CD4-positive, alpha-beta T cell (primary cell): ENCODE results near the gene PCDHGA1. TPM values are rescaled to one million over a fixed set of nuclear protein-coding genes. Genes with fewer than 3 reads are reported as not detected.
A peak's percentile ranks its signal among the peaks of the same experiment; 100 is the strongest.

Source experiments
- ATAC-seq: fragments of 200-7000 bp; cut with Tn5 transposase; one replicate; pipeline ENCODE4 v1.10.0; 2022; ENCODE audit warnings: mild to moderate bottlenecking; ENCODE audit not compliant: poor library complexity
- CTCF ChIA-PET: fragments of 350-600 bp; sonication (Branson Sonifier 250); formaldehyde crosslinking; loops from one replicate; lab custom pipeline; 2021; ENCODE audit warnings: antibody characterized with exemption, inconsistent platforms; lab: Charles Lee
- POLR2A ChIA-PET: fragments of 350-600 bp; sonication (Branson Sonifier 250); formaldehyde crosslinking; loops from one replicate; lab custom pipeline; 2021; ENCODE audit warnings: antibody characterized with exemption, inconsistent platforms; lab: Charles Lee
- DNase-seq, 14 experiments: peaks; one replicate each; pipeline ENCODE4 v3.0.0-alpha.2; 2013 to 2020; ENCODE audit warnings: mixed read lengths in 2 of 14
- H3K27ac ChIP-seq, 2 donors: one replicate each; pipeline versions ENCODE4 v1.5.1 to v1.7.0; 2013; ENCODE audit warnings: low read length in 2 of 2, low read depth in 1 of 2, mild to moderate bottlenecking in 1 of 2
- H3K27me3 ChIP-seq, 2 experiments: 1 replicate in 1 of 2; 2 replicates in 1 of 2; pipeline versions ENCODE4 v1.6.1 to v1.7.0; 2013; ENCODE audit warnings: low read length in 2 of 2, control low read depth in 1 of 2, mild to moderate bottlenecking in 1 of 2, moderate library complexity in 1 of 2; ENCODE audit not compliant: insufficient read depth in 2 of 2, control insufficient read depth in 1 of 2
- H3K36me3 ChIP-seq: one replicate; pipeline ENCODE4 v1.6.1; 2013; ENCODE audit warnings: low read length, control low read depth; ENCODE audit not compliant: insufficient read depth
- H3K4me1 ChIP-seq: one replicate; pipeline ENCODE4 v1.6.1; 2013; ENCODE audit warnings: low read length, control low read depth; ENCODE audit not compliant: insufficient read depth
- H3K4me3 ChIP-seq: one replicate; pipeline ENCODE4 v1.5.1; 2013; ENCODE audit warnings: mild to moderate bottlenecking, low read length, moderate library complexity
- H3K9me3 ChIP-seq, 2 experiments: 1 replicate in 1 of 2; 2 replicates in 1 of 2; pipeline versions ENCODE4 v1.6.1 to v1.7.0; 2013; ENCODE audit warnings: low read length in 2 of 2, mild to moderate bottlenecking in 2 of 2, control low read depth in 1 of 2, moderate library complexity in 1 of 2; ENCODE audit not compliant: control insufficient read depth in 1 of 2, insufficient read depth in 1 of 2
- H3K27ac Mint-ChIP-seq: one replicate; pipeline ENCODE4 v1.8.0; 2020; ENCODE audit warnings: mixed read lengths
- H3K27me3 Mint-ChIP-seq: one replicate; pipeline ENCODE4 v1.8.0; 2021; ENCODE audit warnings: mixed read lengths
- H3K36me3 Mint-ChIP-seq: one replicate; pipeline ENCODE4 v1.8.0; 2021; ENCODE audit warnings: low read depth, mixed read lengths
- H3K4me1 Mint-ChIP-seq: one replicate; pipeline ENCODE4 v1.8.0; 2021; ENCODE audit warnings: low read depth, mixed read lengths
- H3K4me3 Mint-ChIP-seq: one replicate; pipeline ENCODE4 v1.8.0; 2020; ENCODE audit warnings: mild to moderate bottlenecking, mixed read lengths
- H3K9me3 Mint-ChIP-seq: one replicate; pipeline ENCODE4 v1.8.0; 2020; ENCODE audit warnings: mixed read lengths
- intact Hi-C, 2 experiments: fragments of 100-400 bp; cut with DNase I in 1 of 2; cut with micrococcal nuclease in 1 of 2; formaldehyde crosslinking; loops; one replicate each; pipeline versions ENCODE4 v1.15.1 to v1.9.0; 2023 to 2025; cut with DNase I, micrococcal nuclease
- total RNA-seq, 174 experiments: library from RNA in 2 of 174; stranded (reverse) in 2 of 174; gene quantifications; one replicate each; pipeline ENCODE4 v1.2.3 and lab custom pipeline; 2021 to 2026
- TF ChIP-seq, protein P1 (sequence below): fragments of 200-600 bp; IDR thresholded peaks from one replicate; pipeline ENCODE4 v1.8.0; 2022; ENCODE audit warnings: antibody characterized with exemption, mild to moderate bottlenecking

Gene PCDHGA1
- total RNA-seq, 2 experiments from 2014 or later, result not detected

DNA sequence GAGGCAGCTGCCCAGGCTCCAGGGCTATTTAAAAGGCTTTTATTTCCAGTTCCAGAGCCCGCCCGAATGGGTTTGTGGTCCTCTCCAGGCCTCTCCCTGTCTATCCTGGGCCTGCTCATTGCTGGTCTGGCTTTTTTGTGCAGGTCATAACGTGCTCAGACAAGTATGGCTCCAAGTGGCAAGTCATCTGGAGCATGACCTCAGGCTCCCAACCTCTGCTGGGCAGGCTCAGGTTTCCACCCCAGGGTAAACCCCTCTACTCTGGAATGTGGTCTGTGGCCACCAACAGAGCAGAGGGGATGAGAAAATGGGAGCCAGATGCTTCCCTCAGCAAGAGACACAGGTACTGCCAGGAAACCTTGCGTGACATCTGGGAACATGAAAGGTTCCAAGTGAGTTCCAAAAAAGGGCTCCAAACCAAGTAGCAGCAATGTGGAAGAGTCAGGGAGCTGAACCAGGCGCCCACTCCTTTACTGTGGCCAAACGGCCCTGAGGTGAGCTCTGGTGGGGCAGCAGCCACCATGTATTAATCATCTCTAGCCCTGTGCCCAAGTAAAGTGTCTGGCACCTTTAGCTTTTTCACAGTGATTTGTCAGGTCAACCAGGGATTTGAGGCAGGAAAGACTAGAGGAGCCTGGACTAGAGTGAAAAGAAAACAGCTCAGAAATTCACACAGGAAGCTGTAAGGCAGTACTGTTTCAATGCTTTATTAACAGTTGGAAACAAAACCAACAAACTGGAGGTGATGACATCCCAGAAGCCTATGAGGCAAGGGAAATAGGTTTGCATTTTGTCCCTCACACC lies 184.2 kb downstream of the PCDHGA1 start:
- POLR2A ChIA-PET, result interaction anchor here (0.6 to 5.0 kb wide), 4 partner anchors 9 to 194 kb away, joined by 3 to 26 read pairs (median 4); partner anchors contain the start of gene TAF7
- peaks cover 0 to 5% of the 10 kb centered on the region in 2 experiments for H3K9me3 ChIP-seq
- Mint-ChIP-seq H3K27ac (peak overlapping the region; percentile 68), H3K27me3 (peaks cover 3% of the 10 kb centered on the region), H3K4me3 (peak overlapping the region; percentile 95), H3K9me3 (no peaks in the 10 kb centered on the region), H3K4me1 (peaks cover 25% of the 10 kb centered on the region), H3K36me3 (peaks cover 14% of the 10 kb centered on the region)
- H3K4me1 ChIP-seq, result peaks cover 26% of the 10 kb centered on the region
- CTCF ChIA-PET, result interaction anchor here (0.6 to 3.6 kb wide), 7 partner anchors 8 to 118 kb away, joined by 3 to 19 read pairs (median 4); partner anchors contain the start of genes PCDHGA10 and PCDHGB5
- peaks cover 52% of the 10 kb centered on the region for H3K36me3 ChIP-seq
- no peaks in the 10 kb centered on the region for H3K27me3 ChIP-seq
- TF ChIP-seq, protein P1, sequence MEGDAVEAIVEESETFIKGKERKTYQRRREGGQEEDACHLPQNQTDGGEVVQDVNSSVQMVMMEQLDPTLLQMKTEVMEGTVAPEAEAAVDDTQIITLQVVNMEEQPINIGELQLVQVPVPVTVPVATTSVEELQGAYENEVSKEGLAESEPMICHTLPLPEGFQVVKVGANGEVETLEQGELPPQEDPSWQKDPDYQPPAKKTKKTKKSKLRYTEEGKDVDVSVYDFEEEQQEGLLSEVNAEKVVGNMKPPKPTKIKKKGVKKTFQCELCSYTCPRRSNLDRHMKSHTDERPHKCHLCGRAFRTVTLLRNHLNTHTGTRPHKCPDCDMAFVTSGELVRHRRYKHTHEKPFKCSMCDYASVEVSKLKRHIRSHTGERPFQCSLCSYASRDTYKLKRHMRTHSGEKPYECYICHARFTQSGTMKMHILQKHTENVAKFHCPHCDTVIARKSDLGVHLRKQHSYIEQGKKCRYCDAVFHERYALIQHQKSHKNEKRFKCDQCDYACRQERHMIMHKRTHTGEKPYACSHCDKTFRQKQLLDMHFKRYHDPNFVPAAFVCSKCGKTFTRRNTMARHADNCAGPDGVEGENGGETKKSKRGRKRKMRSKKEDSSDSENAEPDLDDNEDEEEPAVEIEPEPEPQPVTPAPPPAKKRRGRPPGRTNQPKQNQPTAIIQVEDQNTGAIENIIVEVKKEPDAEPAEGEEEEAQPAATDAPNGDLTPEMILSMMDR, result no peak
- ATAC-seq (no peak), DNase-seq (no peak)
- H3K4me3 ChIP-seq, result no peak overlapping the region
- intact Hi-C loops, result no loop called here
- H3K27ac ChIP-seq, result peak overlapping the region; percentile 9 to 27

DNA sequence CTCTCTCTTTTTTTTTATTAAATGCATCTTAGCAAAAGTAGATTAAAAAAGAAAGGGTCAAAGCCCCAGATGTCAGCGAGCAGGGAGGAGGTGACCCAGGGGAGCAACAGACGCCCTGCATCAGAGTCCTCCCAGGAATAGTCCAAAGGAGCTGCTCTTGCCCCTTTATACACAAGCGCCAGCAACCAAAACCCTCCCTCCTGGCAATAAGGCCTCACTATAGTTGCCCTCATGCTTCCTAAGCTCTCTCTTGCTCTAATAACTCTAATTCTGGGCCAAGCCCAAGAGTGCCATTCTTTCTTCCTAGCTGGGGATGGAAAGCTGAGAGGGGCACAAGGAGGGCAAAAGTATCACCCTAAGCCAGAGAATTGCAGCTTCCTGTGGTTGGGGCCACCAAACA lies 184.8 kb downstream of the PCDHGA1 start:
- Mint-ChIP-seq H3K9me3 (no peaks in the 10 kb centered on the region), H3K27me3 (no peaks in the 10 kb centered on the region), H3K4me3 (peak overlapping the region; percentile 42), H3K36me3 (peaks cover 14% of the 10 kb centered on the region), H3K4me1 (peaks cover 21% of the 10 kb centered on the region), H3K27ac (peak overlapping the region; percentile 68)
- Histone ChIP-seq H3K27me3 (no peaks in the 10 kb centered on the region), H3K4me3 (no peak overlapping the region), H3K27ac (no peak overlapping the region), H3K9me3 (peaks cover 0 to 5% of the 10 kb centered on the region in 2 experiments), H3K4me1 (peaks cover 26% of the 10 kb centered on the region), H3K36me3 (peaks cover 58% of the 10 kb centered on the region)
- ATAC-seq, result no peak
- DNase-seq, result no peak
- POLR2A ChIA-PET, result interaction anchor here (0.6 to 5.0 kb wide), 2 partner anchors 9 to 195 kb away, joined by 4 to 26 read pairs; partner anchors contain the start of gene TAF7
- CTCF ChIA-PET, result interaction anchor here (1.2 to 3.6 kb wide), 4 partner anchors 9 to 118 kb away, joined by 3 to 19 read pairs (median 5); partner anchors contain the start of genes PCDHGA10 and PCDHGB5
- intact Hi-C loops, result no loop called here
- TF ChIP-seq, protein P1, result no peak

DNA sequence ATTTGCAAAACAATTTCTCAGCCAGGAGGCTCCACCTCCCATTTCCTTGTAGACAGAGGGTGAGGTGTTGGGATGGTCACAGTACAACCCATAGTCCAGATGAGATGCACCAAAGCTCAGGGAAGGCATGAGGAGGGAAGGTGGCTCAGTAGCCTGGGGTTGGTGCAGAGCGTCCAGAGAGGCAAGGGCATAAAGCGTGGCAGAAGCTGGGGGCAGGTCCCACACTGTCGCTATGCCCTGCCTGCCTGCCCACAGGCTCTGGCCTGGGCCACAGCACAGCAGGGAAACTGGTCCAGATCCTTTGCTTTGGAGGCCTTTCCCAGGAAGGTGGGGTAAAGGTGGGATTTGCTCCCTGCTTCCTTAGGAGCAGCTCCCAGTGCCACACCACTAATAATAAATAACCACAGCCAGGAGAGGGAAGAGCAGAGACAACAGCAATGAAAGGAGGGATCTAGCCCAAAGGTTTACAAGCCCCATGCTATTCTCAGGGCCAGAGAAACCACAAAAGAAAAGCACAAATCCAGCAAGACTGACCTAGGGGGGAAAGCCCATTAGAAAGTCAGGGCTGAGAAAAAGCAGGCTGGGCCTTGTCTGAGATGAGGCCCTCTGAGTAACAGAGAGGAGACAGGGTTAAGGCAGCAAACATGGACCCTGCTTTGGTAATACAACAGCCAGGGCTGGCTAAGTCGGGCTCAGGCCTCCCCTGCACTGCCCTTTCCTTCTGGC lies 185.8 kb downstream of the PCDHGA1 start:
- peaks cover 14% of the 10 kb centered on the region for H3K36me3 Mint-ChIP-seq

More for the DNA sequence above, 185.8 kb downstream of the PCDHGA1 start:
- Histone ChIP-seq H3K9me3 (peaks cover 0 to 5% of the 10 kb centered on the region in 2 experiments), H3K27ac (no peak overlapping the region), H3K4me1 (peaks cover 26% of the 10 kb centered on the region), H3K27me3 (no peaks in the 10 kb centered on the region), H3K36me3 (peaks cover 66% of the 10 kb centered on the region), H3K4me3 (no peak overlapping the region)
- TF ChIP-seq, protein P1, result no peak
- H3K27me3 Mint-ChIP-seq, result no peaks in the 10 kb centered on the region
- ATAC-seq, result no peak
- ChIA-PET CTCF (interaction anchor here (1.2 to 3.6 kb wide), 4 partner anchors 8 to 119 kb away, joined by 3 to 19 read pairs (median 5); partner anchors contain the start of genes PCDHGA10 and PCDHGB5), POLR2A (interaction anchor here (5.0 kb wide), 1 partner anchor 196 kb away, joined by 26 read pairs; the partner anchor contains the start of gene TAF7)
- no peak for DNase-seq
- peaks cover 21% of the 10 kb centered on the region for H3K4me1 Mint-ChIP-seq
- no peak overlapping the region for H3K4me3 Mint-ChIP-seq
- H3K27ac Mint-ChIP-seq, result no peak overlapping the region
- no peaks in the 10 kb centered on the region for H3K9me3 Mint-ChIP-seq
- intact Hi-C loops, result no loop called here
